IMR-90 (cell line): Measurements from ENCODE around the gene PLEKHH1. TPM values are rescaled to one million over a fixed set of nuclear protein-coding genes. Genes with fewer than 3 reads are reported as not detected.

Experiments
- ATAC-seq: fragments of 200-7000 bp; cut with Tn5 transposase; 2 replicates; pipeline ENCODE4 v1.9.1; 2020; ENCODE audit warnings: low read depth, mild to moderate bottlenecking, moderate library complexity
- BruUV-seq: library from RNA; stranded (reverse); fragments of 400-500 nt; replicated peaks from 2 replicates; lab custom pipeline; 2021; lab: Mats Ljungman, UMichigan
- CTCF ChIA-PET: fragments of 300-600 bp; formaldehyde crosslinking; extraction: SDS; loops from one replicate; lab custom pipeline; 2021; ENCODE audit warnings: antibody characterized with exemption; lab: Yijun Ruan, JAX
- POLR2A ChIA-PET: fragments of 300-600 bp; sonication (Branson Sonifier 250); formaldehyde crosslinking; loops from one replicate; lab custom pipeline; 2022; ENCODE audit warnings: antibody characterized with exemption; ENCODE audit not compliant: unreplicated experiment; lab: Charles Lee
- DNase-seq: peaks from one replicate; pipeline ENCODE4 v3.0.0; 2013
- H2AFZ ChIP-seq: replicated peaks from 2 replicates; pipeline ENCODE3; 2013; ENCODE audit warnings: low read length, mild to moderate bottlenecking; ENCODE audit not compliant: poor library complexity
- H2AK5ac ChIP-seq: 2 replicates; pipeline ENCODE4 v1.6.1; 2013; ENCODE audit warnings: low read depth, low read length, inconsistent platforms
- H2AK9ac ChIP-seq: replicated peaks from 2 replicates; pipeline ENCODE3; 2013; ENCODE audit warnings: mild to moderate bottlenecking, low read depth, low read length, moderate library complexity; ENCODE audit not compliant: poor library complexity
- H2BK120ac ChIP-seq: 2 replicates; pipeline ENCODE4 v1.6.1; 2013; ENCODE audit warnings: low read depth, low read length, inconsistent platforms
- H2BK15ac ChIP-seq: 3 replicates; pipeline ENCODE4 v1.6.1; 2013; ENCODE audit warnings: low read depth, low read length, inconsistent platforms
- H2BK20ac ChIP-seq: 2 replicates; pipeline ENCODE4 v1.6.1; 2013; ENCODE audit warnings: low read depth, mild to moderate bottlenecking, inconsistent platforms, low read length, moderate library complexity
- H2BK5ac ChIP-seq: 2 replicates; pipeline ENCODE4 v1.6.1; 2013; ENCODE audit warnings: mild to moderate bottlenecking, low read depth, low read length, inconsistent platforms; ENCODE audit not compliant: poor library complexity, severe bottlenecking
- H3K14ac ChIP-seq: replicated peaks from 2 replicates; pipeline ENCODE4 v1.6.1; 2013; ENCODE audit warnings: low read depth, low read length, inconsistent platforms
- H3K18ac ChIP-seq: 2 replicates; pipeline ENCODE4 v1.6.1; 2013; ENCODE audit warnings: low read depth, low read length, control low read depth
- H3K23ac ChIP-seq: 2 replicates; pipeline ENCODE4 v1.6.1; 2013; ENCODE audit warnings: low read depth, low read length, inconsistent platforms
- H3K27ac ChIP-seq: 2 replicates; pipeline ENCODE4 v1.5.1; 2013; ENCODE audit warnings: mild to moderate bottlenecking, control low read depth, low read length; ENCODE audit not compliant: insufficient read depth
- H3K27me3 ChIP-seq: 2 replicates; pipeline ENCODE4 v1.6.1; 2013; ENCODE audit warnings: low read length; ENCODE audit not compliant: control insufficient read depth, insufficient read depth
- H3K36me3 ChIP-seq: 2 replicates; pipeline ENCODE4 v1.6.1; 2013; ENCODE audit warnings: low read length, mixed read lengths; ENCODE audit not compliant: control insufficient read depth, insufficient read depth
- H3K4ac ChIP-seq: 2 replicates; pipeline ENCODE4 v1.6.1; 2013; ENCODE audit warnings: low read depth, low read length, inconsistent platforms
- H3K4me1 ChIP-seq: 2 replicates; pipeline ENCODE4 v1.6.1; 2013; ENCODE audit warnings: low read length, mixed read lengths; ENCODE audit not compliant: control insufficient read depth, insufficient read depth
- H3K4me2 ChIP-seq: 2 replicates; pipeline ENCODE4 v1.6.1; 2013; ENCODE audit warnings: low read depth, mild to moderate bottlenecking, control low read depth, low read length, moderate library complexity
- H3K4me3 ChIP-seq: 2 replicates; pipeline ENCODE4 v1.5.1; 2013; ENCODE audit warnings: low read depth, mild to moderate bottlenecking, control low read depth, low read length, moderate library complexity; ENCODE audit not compliant: insufficient read depth
- H3K56ac ChIP-seq: 2 replicates; pipeline ENCODE4 v1.6.1; 2013; ENCODE audit warnings: low read length, inconsistent platforms; ENCODE audit not compliant: insufficient read depth; ENCODE audit errors: extremely low read depth
- H3K79me1 ChIP-seq, 2 experiments: 2 replicates each; pipeline ENCODE4 v1.6.1; 2013; ENCODE audit warnings: low read length in 2 of 2, inconsistent platforms in 1 of 2, low read depth in 1 of 2
- H3K9ac ChIP-seq: 2 replicates; pipeline ENCODE4 v1.6.1; 2013; ENCODE audit warnings: low read depth, low read length, control low read depth
- H3K9me1 ChIP-seq: 2 replicates; pipeline ENCODE4 v1.6.1; 2013; ENCODE audit warnings: low read length, inconsistent platforms; ENCODE audit not compliant: insufficient read depth
- H3K9me3 ChIP-seq: 2 replicates; pipeline ENCODE4 v1.6.1; 2013; ENCODE audit warnings: low read length; ENCODE audit not compliant: control insufficient read depth, insufficient read depth
- H4K20me1 ChIP-seq: 2 replicates; pipeline ENCODE4 v1.6.1; 2013; ENCODE audit warnings: low read length, inconsistent platforms; ENCODE audit not compliant: insufficient read depth
- H4K5ac ChIP-seq: 2 replicates; pipeline ENCODE4 v1.6.1; 2013; ENCODE audit warnings: mild to moderate bottlenecking, low read depth, low read length, control low read depth
- H4K8ac ChIP-seq, 2 experiments: 2 replicates each; pipeline ENCODE4 v1.6.1; 2013; ENCODE audit warnings: low read depth in 2 of 2, low read length in 2 of 2, control low read depth in 1 of 2, inconsistent platforms in 1 of 2
- H4K91ac ChIP-seq: 2 replicates; pipeline ENCODE4 v1.6.1; 2013; ENCODE audit warnings: low read depth, low read length, inconsistent platforms; ENCODE audit not compliant: insufficient read depth
- BHLHE40 ChIP-seq: fragments of 150-350 bp; IDR thresholded peaks from 2 replicates; pipeline ENCODE4 v1.6.1; 2016; ENCODE audit warnings: mild to moderate bottlenecking, low read depth, low read length
- CEBPB ChIP-seq: IDR thresholded peaks from 2 replicates; pipeline ENCODE4 v1.6.1; 2012; ENCODE audit warnings: low read depth, low read length, improper control_type of control experiment
- CHD1 ChIP-seq: IDR thresholded peaks from 2 replicates; pipeline ENCODE4 v1.6.1; 2012; ENCODE audit warnings: low read depth, low read length, improper control_type of control experiment
- FOS ChIP-seq: fragments of 150-350 bp; IDR thresholded peaks from 2 replicates; pipeline ENCODE4 v1.6.1; 2016; ENCODE audit warnings: low read depth, low read length
- MAFK ChIP-seq: IDR thresholded peaks from 2 replicates; pipeline ENCODE4 v1.6.1; 2012; ENCODE audit warnings: low read depth, low read length, improper control_type of control experiment
- MAZ ChIP-seq: IDR thresholded peaks from 2 replicates; pipeline ENCODE4 v1.6.1; 2012; ENCODE audit warnings: low read depth, mild to moderate bottlenecking, low read length, improper control_type of control experiment, moderate library complexity, borderline replicate concordance
- NFE2L2 ChIP-seq: fragments of 150-350 bp; IDR thresholded peaks from 2 replicates; pipeline ENCODE4 v1.6.1; 2016; ENCODE audit warnings: low read depth, mild to moderate bottlenecking, low read length
- POLR2A ChIP-seq: IDR thresholded peaks from 2 replicates; pipeline ENCODE4 v1.6.1; 2012; ENCODE audit warnings: mild to moderate bottlenecking, low read depth, low read length
- RAD21 ChIP-seq: IDR thresholded peaks from 2 replicates; pipeline ENCODE4 v1.6.1; 2012; ENCODE audit warnings: low read length, improper control_type of control experiment
- RCOR1 ChIP-seq: IDR thresholded peaks from 2 replicates; pipeline ENCODE4 v1.6.1; 2012; ENCODE audit warnings: mild to moderate bottlenecking, low read length, improper control_type of control experiment; ENCODE audit not compliant: insufficient replicate concordance
- RFX5 ChIP-seq: IDR thresholded peaks from 2 replicates; pipeline ENCODE4 v1.8.0; 2012; ENCODE audit warnings: low read depth, mild to moderate bottlenecking, low read length, moderate library complexity
- SMC3 ChIP-seq: fragments of 150-350 bp; IDR thresholded peaks from 2 replicates; pipeline ENCODE4 v1.6.1; 2016; ENCODE audit warnings: low read depth, mild to moderate bottlenecking, antibody characterized with exemption, low read length, moderate library complexity
- WGBS, 2 experiments: methylation state at CpG; one replicate each; pipeline versions ENCODE4 v1.1.5 to v1.1.7; 2013; ENCODE audit warnings: missing lambda C conversion rate in 2 of 2; ENCODE audit not compliant: insufficient read length in 1 of 2; ENCODE audit errors: extremely low coverage in 2 of 2; 5-methylcytosine and 5-hydroxymethylcytosine counted together
- dilution Hi-C: fragments of 300-500 bp; cut with HindIII; formaldehyde crosslinking; loops from one replicate; pipeline ENCODE4 v1.14.3; 2018; ENCODE audit warnings: low sequenced_read_pairs; ENCODE audit not compliant: unreplicated experiment
- in situ Hi-C: fragments of 300-500 bp; cut with MboI; formaldehyde crosslinking; loops from 3 replicates; pipeline ENCODE4 v1.14.3; 2019; ENCODE audit warnings: low sequenced_read_pairs, inconsistent platforms, mixed read lengths
- intact Hi-C: fragments of 100-400 bp; cut with micrococcal nuclease; formaldehyde crosslinking; loops from 2 replicates; pipeline ENCODE4 v1.10.0; 2022
- polyA plus RNA-seq, 3 experiments: library from polyadenylated mRNA; depleted of rRNA; stranded (reverse); fragments of >200 nt; gene quantifications; 2 replicates each; pipeline ENCODE4 v1.2.3, GENCODE V29; 2012; ENCODE audit warnings: low replicate concordance in 1 of 3
- total RNA-seq: library from RNA; depleted of rRNA; stranded (reverse); fragments of >200 nt; gene quantifications from 2 replicates; pipeline ENCODE4 v1.2.3, GENCODE V29; 2012
- TF ChIP-seq, protein P1 (sequence below): fragments of 150-350 bp; IDR thresholded peaks from 2 replicates; pipeline ENCODE4 v1.6.1; 2017; ENCODE audit warnings: mild to moderate bottlenecking, antibody characterized with exemption, low read length, low read depth
- TF ChIP-seq, protein P2 (sequence below): fragments of 150-350 bp; IDR thresholded peaks from 2 replicates; pipeline ENCODE4 v1.6.1; 2016; ENCODE audit warnings: low read depth, mild to moderate bottlenecking, low read length, moderate library complexity, borderline replicate concordance
- TF ChIP-seq, protein P3 (sequence below): conservative IDR thresholded peaks from 2 replicates; pipeline ENCODE4 v1.5.1; 2012; ENCODE audit warnings: mild to moderate bottlenecking, low read depth, low read length, improper control_type of control experiment

PLEKHH1 gene
- total and polyA plus RNA-seq, 2 of the 4 experiments (the other 2 are of a cell fraction) = under 0.01 to 0.34 TPM

DNA sequence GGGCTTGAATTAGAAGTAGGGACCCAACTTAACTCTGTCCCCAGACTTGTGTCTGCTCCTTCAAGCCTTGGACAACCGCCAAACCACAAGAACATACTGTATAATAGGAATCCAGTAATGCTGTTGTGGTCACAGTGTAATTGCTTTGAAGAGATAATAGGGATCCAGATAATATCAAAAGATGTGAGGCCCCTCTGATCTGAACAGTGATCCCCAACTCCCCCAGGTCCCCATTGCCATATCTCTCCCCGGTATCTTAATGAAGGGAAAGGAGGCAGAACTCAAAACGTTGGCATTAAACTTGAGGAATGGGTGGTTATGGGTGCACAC lies 8.5 kb upstream of the PLEKHH1 start:
- TF ChIP-seq CEBPB (no peak), SMC3 (no peak), POLR2A (no peak), RAD21 (no peak), RCOR1 (no peak), BHLHE40 (no peak), MAZ (no peak), FOS (no peak), CHD1 (no peak), RFX5 (no peak), NFE2L2 (no peak), MAFK (no peak)
- TF ChIP-seq, protein P1, sequence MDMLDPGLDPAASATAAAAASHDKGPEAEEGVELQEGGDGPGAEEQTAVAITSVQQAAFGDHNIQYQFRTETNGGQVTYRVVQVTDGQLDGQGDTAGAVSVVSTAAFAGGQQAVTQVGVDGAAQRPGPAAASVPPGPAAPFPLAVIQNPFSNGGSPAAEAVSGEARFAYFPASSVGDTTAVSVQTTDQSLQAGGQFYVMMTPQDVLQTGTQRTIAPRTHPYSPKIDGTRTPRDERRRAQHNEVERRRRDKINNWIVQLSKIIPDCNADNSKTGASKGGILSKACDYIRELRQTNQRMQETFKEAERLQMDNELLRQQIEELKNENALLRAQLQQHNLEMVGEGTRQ = no peak
- TF ChIP-seq, protein P2, sequence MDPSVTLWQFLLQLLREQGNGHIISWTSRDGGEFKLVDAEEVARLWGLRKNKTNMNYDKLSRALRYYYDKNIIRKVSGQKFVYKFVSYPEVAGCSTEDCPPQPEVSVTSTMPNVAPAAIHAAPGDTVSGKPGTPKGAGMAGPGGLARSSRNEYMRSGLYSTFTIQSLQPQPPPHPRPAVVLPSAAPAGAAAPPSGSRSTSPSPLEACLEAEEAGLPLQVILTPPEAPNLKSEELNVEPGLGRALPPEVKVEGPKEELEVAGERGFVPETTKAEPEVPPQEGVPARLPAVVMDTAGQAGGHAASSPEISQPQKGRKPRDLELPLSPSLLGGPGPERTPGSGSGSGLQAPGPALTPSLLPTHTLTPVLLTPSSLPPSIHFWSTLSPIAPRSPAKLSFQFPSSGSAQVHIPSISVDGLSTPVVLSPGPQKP = no peak
- TF ChIP-seq, protein P3, sequence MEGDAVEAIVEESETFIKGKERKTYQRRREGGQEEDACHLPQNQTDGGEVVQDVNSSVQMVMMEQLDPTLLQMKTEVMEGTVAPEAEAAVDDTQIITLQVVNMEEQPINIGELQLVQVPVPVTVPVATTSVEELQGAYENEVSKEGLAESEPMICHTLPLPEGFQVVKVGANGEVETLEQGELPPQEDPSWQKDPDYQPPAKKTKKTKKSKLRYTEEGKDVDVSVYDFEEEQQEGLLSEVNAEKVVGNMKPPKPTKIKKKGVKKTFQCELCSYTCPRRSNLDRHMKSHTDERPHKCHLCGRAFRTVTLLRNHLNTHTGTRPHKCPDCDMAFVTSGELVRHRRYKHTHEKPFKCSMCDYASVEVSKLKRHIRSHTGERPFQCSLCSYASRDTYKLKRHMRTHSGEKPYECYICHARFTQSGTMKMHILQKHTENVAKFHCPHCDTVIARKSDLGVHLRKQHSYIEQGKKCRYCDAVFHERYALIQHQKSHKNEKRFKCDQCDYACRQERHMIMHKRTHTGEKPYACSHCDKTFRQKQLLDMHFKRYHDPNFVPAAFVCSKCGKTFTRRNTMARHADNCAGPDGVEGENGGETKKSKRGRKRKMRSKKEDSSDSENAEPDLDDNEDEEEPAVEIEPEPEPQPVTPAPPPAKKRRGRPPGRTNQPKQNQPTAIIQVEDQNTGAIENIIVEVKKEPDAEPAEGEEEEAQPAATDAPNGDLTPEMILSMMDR = no peak
- ChIA-PET CTCF (no interaction called here), POLR2A (no interaction called here)
- H3K18ac ChIP-seq = no peak overlapping the region
- no peak overlapping the region for H3K4me3 ChIP-seq
- in situ Hi-C loops = no loop called here
- H3K4me1 ChIP-seq = no peaks in the 10 kb centered on the region
- H3K27ac ChIP-seq = no peak overlapping the region
- no peak for ATAC-seq
- no peaks in the 10 kb centered on the region for H3K9me3 ChIP-seq
- no peaks in the 10 kb centered on the region for H4K20me1 ChIP-seq
- no peak overlapping the region for H2BK120ac ChIP-seq
- H3K14ac ChIP-seq = no peak overlapping the region
- intact Hi-C loops = no loop called here
- dilution Hi-C loops = no loop called here
- no peaks in the 10 kb centered on the region for H3K79me1 ChIP-seq
- WGBS, 2 experiments = no CpG with 5 or more reads among the region's 3 CpGs
- no peak overlapping the region for H4K8ac ChIP-seq
- H3K27me3 ChIP-seq = peaks cover 54% of the 10 kb centered on the region
- no peak for DNase-seq
- no peak overlapping the region for H3K23ac ChIP-seq
- no peak overlapping the region for H4K91ac ChIP-seq
- no peak overlapping the region for H3K4ac ChIP-seq
- no peak overlapping the region for H2BK5ac ChIP-seq
- no peak overlapping the region for H3K56ac ChIP-seq
- H3K4me2 ChIP-seq = no peak overlapping the region
- H2AK5ac ChIP-seq = no peak overlapping the region
- H2BK15ac ChIP-seq = no peak overlapping the region
- no TSS peak for BruUV-seq
- no peaks in the 10 kb centered on the region for H3K36me3 ChIP-seq
- H2AK9ac ChIP-seq = no peak overlapping the region
- H2AFZ ChIP-seq = no peak overlapping the region
- H4K5ac ChIP-seq = no peak overlapping the region
- H3K9me1 ChIP-seq = no peaks in the 10 kb centered on the region
- no peak overlapping the region for H3K9ac ChIP-seq
- no peak overlapping the region for H2BK20ac ChIP-seq
